Vagina (tissue), 2 donors: ENCODE data around the gene DAB1.

Source experiments
- CTCF ChIP-seq, 3 experiments: fragments of 450-650 bp in 2 of 3; fragments of 200-600 bp in 1 of 3; sonication (generic) in 1 of 3; IDR thresholded peaks; one replicate each; pipeline ENCODE4 v1.5.1; 2017 to 2019; ENCODE audit warnings: antibody characterized with exemption in 3 of 3, mild to moderate bottlenecking in 2 of 3, moderate library complexity in 2 of 3
- POLR2A ChIP-seq, 2 donors: fragments of 450-650 bp; IDR thresholded peaks; one replicate each; pipeline ENCODE4 v1.6.1; 2017; ENCODE audit warnings: antibody characterized with exemption in 2 of 2, mild to moderate bottlenecking in 2 of 2, moderate library complexity in 2 of 2
- POLR2AphosphoS5 ChIP-seq, 2 donors: sonication (generic); formaldehyde crosslinking; IDR thresholded peaks; one replicate each; pipeline ENCODE4 v1.9.0; 2017; ENCODE audit warnings: antibody characterized with exemption in 2 of 2, mild to moderate bottlenecking in 2 of 2, low read depth in 1 of 2; ENCODE audit not compliant: insufficient read depth in 1 of 2

GRCh38 chr1:57461405-57461804, 37.5 kb upstream of the DAB1 start:
- TF ChIP-seq CTCF (IDR thresholded peaks at IDR 0.05) (no peak), POLR2AphosphoS5 (IDR thresholded peaks at IDR 0.05; ENCODE audit: insufficient read depth in 1 of 2, low read depth in 1 of 2) (no peak), POLR2A (IDR thresholded peaks at IDR 0.05) (no peak)
